ENCODE results near the gene RPL35.

Gene RPL35

DNA sequence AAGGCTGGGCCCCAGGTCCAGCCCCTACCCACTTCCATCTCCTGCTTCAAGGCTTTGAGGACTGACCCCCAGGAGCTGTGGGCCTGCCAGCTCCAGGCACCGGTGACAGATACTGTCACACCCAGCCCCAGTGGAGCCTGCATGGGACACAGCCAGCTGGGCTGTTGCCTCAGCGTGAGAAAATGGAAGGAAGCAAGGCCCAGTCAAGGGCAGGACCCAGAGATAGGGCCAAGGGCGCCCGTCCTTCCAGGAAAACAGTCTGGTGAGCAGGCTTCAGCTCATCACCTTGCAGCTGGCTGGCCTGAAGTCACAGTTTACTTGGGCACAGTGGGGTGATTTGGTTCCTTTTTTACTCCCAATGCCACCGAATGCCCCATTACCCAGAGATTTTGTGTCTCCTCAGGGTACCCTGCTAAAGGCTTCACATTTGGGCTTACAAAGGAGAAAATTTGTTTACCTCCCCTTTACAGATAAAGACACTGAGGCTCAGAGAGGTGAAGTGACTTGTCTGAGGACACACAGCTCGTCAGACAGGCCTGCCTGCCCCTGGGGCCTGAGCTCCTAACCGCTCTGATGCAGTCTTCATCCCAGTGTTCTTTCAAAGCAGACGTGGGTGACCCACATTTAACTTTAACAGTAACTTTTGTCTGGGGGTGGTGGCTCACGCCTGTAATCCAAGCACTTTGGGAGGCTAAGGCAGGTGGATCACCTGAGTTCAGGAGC, 30.0 kb downstream of the RPL35 start:
- TF ChIP-seq, protein P1, sequence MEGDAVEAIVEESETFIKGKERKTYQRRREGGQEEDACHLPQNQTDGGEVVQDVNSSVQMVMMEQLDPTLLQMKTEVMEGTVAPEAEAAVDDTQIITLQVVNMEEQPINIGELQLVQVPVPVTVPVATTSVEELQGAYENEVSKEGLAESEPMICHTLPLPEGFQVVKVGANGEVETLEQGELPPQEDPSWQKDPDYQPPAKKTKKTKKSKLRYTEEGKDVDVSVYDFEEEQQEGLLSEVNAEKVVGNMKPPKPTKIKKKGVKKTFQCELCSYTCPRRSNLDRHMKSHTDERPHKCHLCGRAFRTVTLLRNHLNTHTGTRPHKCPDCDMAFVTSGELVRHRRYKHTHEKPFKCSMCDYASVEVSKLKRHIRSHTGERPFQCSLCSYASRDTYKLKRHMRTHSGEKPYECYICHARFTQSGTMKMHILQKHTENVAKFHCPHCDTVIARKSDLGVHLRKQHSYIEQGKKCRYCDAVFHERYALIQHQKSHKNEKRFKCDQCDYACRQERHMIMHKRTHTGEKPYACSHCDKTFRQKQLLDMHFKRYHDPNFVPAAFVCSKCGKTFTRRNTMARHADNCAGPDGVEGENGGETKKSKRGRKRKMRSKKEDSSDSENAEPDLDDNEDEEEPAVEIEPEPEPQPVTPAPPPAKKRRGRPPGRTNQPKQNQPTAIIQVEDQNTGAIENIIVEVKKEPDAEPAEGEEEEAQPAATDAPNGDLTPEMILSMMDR (IDR thresholded peaks at IDR 0.05; ENCODE audit: low read length, missing control alignments) = no peak
- DNase-seq (ENCODE audit: low read depth) = no peak

DNA sequence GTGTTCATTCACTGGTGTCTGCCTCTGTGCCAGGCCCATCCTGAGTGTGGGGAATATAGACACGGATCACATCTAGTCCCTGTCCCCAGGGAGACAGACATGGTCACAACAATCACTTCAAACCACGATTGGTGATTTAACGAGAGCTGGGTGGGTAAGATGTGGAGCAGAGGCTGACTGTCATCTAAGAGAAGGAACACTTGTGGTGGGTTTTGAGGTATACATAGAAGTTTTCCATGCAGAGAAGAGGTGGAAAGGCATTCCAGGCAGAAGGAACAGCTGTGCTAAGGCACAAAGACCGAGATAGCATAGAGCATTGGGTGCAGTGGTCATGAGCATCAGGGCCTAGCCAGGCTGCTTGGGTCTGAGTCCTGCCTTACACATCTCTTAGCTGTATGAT, 31.2 kb downstream of the RPL35 start:
- no peak overlapping the region for H3K4me3 ChIP-seq (replicated peaks; ENCODE audit: low read depth, low read length)
- DNase-seq (ENCODE audit: low read depth) = no peak
- TF ChIP-seq, protein P1 (IDR thresholded peaks at IDR 0.05; ENCODE audit: low read length, missing control alignments) = no peak

More for the DNA sequence above, 30.0 kb downstream of the RPL35 start:
- H3K4me3 ChIP-seq (replicated peaks; ENCODE audit: low read depth, low read length) = no peak overlapping the region

DNA sequence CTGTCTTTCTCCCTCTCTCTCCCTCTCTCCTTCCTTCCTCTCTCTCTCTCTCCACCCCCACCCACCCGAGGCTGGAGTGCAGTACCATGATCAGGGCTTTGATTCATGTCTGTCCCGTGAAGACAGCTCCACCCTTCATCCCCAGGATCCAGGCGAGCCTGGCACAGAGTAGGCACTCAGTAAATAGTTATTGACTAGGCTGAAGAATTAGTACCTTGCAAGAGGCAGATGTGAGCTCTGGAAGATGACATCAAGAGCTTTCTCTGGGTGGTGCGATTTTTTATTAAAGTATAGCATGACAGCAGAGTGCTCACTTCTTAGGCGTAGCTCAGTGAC, 32.5 kb downstream of the RPL35 start:
- TF ChIP-seq, protein P1 (IDR thresholded peaks at IDR 0.05; ENCODE audit: low read length, missing control alignments) = no peak

DNA sequence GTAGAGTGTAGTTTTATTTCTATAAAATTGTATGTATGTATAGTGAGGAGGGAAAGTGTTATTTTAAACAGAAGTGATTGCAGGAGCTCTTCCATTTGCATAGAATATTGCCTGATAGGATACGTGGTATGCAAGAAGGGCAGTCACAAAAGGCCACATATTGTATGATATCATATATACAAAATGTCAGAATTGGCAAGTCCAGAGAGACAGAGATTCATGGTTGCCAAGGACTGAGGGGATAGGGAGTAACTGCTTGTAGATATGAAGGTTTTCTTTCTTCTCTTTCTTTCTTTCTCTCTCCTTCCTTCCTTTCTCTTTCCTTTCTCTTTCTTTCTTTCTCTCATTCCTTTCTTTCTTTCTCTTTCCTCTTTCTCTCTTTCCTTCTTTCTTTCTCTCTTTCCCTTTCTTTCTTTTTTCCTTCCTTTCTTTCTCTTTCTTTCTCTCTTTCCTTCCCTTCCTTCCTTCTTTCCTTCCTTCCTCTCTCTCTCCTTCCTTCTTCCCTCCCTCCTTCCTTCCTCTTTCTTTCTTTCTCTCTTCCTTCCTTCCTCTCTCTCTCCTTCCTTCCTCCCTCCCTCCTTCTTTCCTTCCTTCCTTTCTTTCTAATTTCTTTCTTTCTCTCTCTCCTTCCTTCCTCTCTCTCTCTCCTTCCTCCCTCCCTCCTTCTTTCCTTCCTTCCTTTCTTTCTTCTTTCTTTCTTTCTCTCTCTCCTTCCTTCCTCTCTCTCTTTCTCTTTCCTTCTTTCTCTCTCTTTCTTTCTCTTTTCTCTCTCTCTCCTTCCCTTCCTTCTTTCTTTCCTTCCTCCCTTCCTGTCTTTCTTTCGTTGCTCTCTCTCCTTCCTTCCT, 33.0 kb downstream of the RPL35 start:
- H3K4me3 ChIP-seq (replicated peaks; ENCODE audit: low read depth, low read length) = no peak overlapping the region
- TF ChIP-seq, protein P1 (IDR thresholded peaks at IDR 0.05; ENCODE audit: low read length, missing control alignments) = no peak
- no peak for DNase-seq (ENCODE audit: low read depth)

More for the DNA sequence above, 32.5 kb downstream of the RPL35 start:
- no peak for DNase-seq (ENCODE audit: low read depth)
- H3K4me3 ChIP-seq (replicated peaks; ENCODE audit: low read depth, low read length) = no peak overlapping the region

DNA sequence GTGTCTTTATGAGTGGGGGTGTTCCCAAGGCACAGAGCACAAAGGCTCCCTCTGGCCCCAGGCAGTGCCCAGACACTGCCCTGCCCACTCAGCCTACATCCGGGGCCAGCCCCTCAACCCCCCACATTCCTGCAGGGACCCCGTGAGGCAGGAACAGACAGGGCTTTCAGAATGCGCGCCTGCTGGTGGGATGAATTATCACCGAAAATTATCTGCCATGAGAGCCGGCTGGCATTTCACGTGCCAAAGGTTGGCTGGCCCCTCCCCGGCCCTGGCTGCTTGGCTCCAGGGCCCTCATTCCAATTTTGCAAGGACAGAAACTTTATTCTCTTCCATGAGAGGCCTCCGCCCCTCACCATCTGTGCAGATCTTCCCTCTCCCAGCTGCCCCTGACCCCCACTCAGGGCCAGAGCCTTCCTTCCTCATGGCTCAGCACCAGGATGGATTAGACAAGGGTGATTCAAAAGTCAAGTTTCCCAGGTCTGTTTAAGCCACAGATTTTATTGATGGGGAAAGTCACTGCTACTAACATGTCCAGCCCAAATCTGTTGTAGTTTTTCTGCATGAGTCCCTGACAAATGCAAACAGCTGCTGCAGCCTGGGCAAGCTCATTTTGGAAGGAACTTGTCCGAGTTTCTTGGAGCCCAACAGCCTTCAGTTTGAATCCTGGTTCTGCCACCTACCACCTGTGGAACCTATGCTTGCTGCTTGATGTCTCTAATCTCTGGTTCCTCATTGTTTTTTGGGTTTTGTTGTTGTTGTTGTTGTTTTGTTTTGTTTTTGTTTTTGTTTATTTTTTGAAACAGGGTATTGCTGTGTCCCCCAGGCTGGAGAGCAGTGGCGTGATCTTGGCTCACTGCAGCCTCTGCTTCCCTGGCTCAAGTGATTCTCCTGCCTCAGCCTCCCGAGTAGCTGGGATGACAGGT, 40.8 kb downstream of the RPL35 start:
- DNase-seq (ENCODE audit: low read depth) = no peak
- H3K4me3 ChIP-seq (replicated peaks; ENCODE audit: low read depth, low read length) = no peak overlapping the region
- TF ChIP-seq, protein P1 (IDR thresholded peaks at IDR 0.05; ENCODE audit: low read length, missing control alignments) = no peak

DNA sequence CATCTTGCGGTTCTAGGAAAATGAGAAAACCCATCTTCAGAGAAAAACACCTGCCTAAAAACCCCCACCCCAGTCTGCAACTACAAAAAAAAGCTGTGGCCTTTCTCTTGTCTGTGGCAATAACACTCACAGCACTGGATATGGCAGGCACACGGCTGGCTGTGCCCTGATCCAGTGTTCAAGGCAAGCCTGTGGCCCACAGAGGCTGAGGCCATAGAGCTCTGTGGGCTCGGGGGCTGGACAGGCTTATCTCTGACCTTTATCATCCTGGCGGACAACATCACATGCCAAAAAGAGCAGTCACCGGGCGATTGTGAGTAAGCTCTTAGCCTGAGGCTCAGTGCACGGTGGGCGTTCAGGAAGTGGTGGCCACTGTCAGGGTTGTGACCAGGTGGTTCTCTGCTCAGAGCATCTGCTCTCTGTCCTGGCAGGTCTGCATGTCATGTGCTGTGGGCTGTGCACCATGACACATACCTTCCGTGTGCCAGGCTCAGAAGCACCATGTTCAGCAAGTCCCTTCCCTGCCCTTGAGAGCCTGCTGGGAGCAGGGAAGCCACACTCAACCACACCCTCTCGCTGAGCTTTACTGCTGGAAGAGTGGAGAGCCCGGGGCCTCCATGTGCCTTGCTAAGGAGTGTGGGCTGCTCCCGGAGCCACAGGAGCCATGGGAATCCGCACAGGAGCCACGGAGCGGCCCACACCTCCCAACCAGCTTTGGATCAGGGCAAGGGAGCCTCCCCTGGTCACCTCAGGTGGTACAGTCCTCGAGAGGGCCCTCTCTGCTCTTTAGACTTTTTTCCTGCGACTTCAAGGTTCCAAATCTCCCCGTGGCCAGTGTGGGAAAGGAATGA, 43.1 kb downstream of the RPL35 start:
- TF ChIP-seq, protein P1 (IDR thresholded peaks at IDR 0.05; ENCODE audit: low read length, missing control alignments) = no peak
- no peak overlapping the region for H3K4me3 ChIP-seq (replicated peaks; ENCODE audit: low read depth, low read length)
- no peak for DNase-seq (ENCODE audit: low read depth)

Data from fibroblast of pulmonary artery (primary cell).